ENCODE measurements around the gene C16orf95. TPM values are rescaled to one million over a fixed set of nuclear protein-coding genes. Genes with fewer than 3 reads are reported as not detected.

The C16orf95 gene
- total and polyA plus RNA-seq, 2 experiments from 2014 or later = 4.7 to 6.6 TPM

GRCh38 chr16:87350031-87350430 lies 32.8 kb upstream of the C16orf95 start:
- Histone ChIP-seq H2AFZ (no peak overlapping the region), H3K36me3 (replicated peaks; ENCODE audit: insufficient read depth, low read depth) (no peaks in the 10 kb centered on the region), H3K4me1 (ENCODE audit: insufficient read depth) (peaks cover 5% of the 10 kb centered on the region), H3K9me3 (ENCODE audit: low read depth) (no peaks in the 10 kb centered on the region), H4K20me1 (ENCODE audit: insufficient read depth, poor library complexity, severe bottlenecking) (no peaks in the 10 kb centered on the region), H3K79me2 (peaks cover 3% of the 10 kb centered on the region), H3K9me2 (replicated peaks; ENCODE audit: insufficient read depth) (no peaks in the 10 kb centered on the region), H3K4me2 (no peak overlapping the region), H3K27me3 (no peaks in the 10 kb centered on the region), H3K4me3 (no peak overlapping the region), H3K27ac (no peak overlapping the region)
- WGBS (ENCODE audit: low lambda C conversion rate, missing lambda C conversion rate) = 94% methylated on average over 8 of the region's 8 CpGs
- no peak for DNase-seq (ENCODE audit: low spot score)
- TF ChIP-seq CTCF (IDR thresholded peaks at IDR 0.05; ENCODE audit: poor library complexity) = no peak
- no peak for TF ChIP-seq EZH2phosphoT487 (IDR thresholded peaks at IDR 0.05; ENCODE audit: low read depth, severe bottlenecking, unreplicated experiment)
- no peak for TF ChIP-seq EZH2 (IDR thresholded peaks at IDR 0.05; ENCODE audit: borderline replicate concordance)

- DNase-seq (ENCODE audit: low spot score) = no peak
- Histone ChIP-seq H3K27ac (no peak overlapping the region), H3K36me3 (replicated peaks; ENCODE audit: insufficient read depth, low read depth) (no peaks in the 10 kb centered on the region), H3K4me3 (no peak overlapping the region), H3K9me3 (ENCODE audit: low read depth) (no peaks in the 10 kb centered on the region), H3K4me2 (no peak overlapping the region), H3K79me2 (peaks cover 3% of the 10 kb centered on the region), H3K27me3 (no peaks in the 10 kb centered on the region), H2AFZ (no peak overlapping the region), H4K20me1 (ENCODE audit: insufficient read depth, poor library complexity, severe bottlenecking) (no peaks in the 10 kb centered on the region), H3K4me1 (ENCODE audit: insufficient read depth) (peaks cover 5% of the 10 kb centered on the region), H3K9me2 (replicated peaks; ENCODE audit: insufficient read depth) (no peaks in the 10 kb centered on the region)
- no peak for TF ChIP-seq CTCF (IDR thresholded peaks at IDR 0.05; ENCODE audit: poor library complexity)
- TF ChIP-seq EZH2phosphoT487 (IDR thresholded peaks at IDR 0.05; ENCODE audit: low read depth, severe bottlenecking, unreplicated experiment) = no peak
- no peak for TF ChIP-seq EZH2 (IDR thresholded peaks at IDR 0.05; ENCODE audit: borderline replicate concordance)
- 90% methylated on average over 13 of the region's 13 CpGs for WGBS (ENCODE audit: low lambda C conversion rate, missing lambda C conversion rate)
Observed at GRCh38 chr16:87348616-87349157, 31.5 kb upstream of the C16orf95 start.

- Histone ChIP-seq H2AFZ (no peak overlapping the region), H4K20me1 (ENCODE audit: insufficient read depth, poor library complexity, severe bottlenecking) (no peaks in the 10 kb centered on the region), H3K4me3 (no peak overlapping the region), H3K27me3 (no peaks in the 10 kb centered on the region), H3K36me3 (replicated peaks; ENCODE audit: insufficient read depth, low read depth) (no peaks in the 10 kb centered on the region), H3K9me2 (replicated peaks; ENCODE audit: insufficient read depth) (no peaks in the 10 kb centered on the region), H3K79me2 (peaks cover 3% of the 10 kb centered on the region), H3K4me2 (no peak overlapping the region), H3K4me1 (ENCODE audit: insufficient read depth) (peaks cover 5% of the 10 kb centered on the region), H3K27ac (no peak overlapping the region), H3K9me3 (ENCODE audit: low read depth) (no peaks in the 10 kb centered on the region)
- DNase-seq (ENCODE audit: low spot score) = no peak
- TF ChIP-seq CTCF (IDR thresholded peaks at IDR 0.05; ENCODE audit: poor library complexity) (no peak), EZH2 (IDR thresholded peaks at IDR 0.05; ENCODE audit: borderline replicate concordance) (no peak), EZH2phosphoT487 (IDR thresholded peaks at IDR 0.05; ENCODE audit: low read depth, severe bottlenecking, unreplicated experiment) (no peak)
- WGBS (ENCODE audit: low lambda C conversion rate, missing lambda C conversion rate) = 93% methylated on average over 12 of the region's 13 CpGs
Observed at GRCh38 chr16:87347932-87348615, 30.9 kb upstream of the C16orf95 start.

Measured in hepatocyte (in vitro differentiated cells).